ENCODE measurements around the gene CNTNAP2.
"Not testable (repeated sequence)": the region's sequence is repeated elsewhere in the genome, so short reads cannot be mapped to it uniquely, and the experiment has no call there.

The CNTNAP2 gene

DNA sequence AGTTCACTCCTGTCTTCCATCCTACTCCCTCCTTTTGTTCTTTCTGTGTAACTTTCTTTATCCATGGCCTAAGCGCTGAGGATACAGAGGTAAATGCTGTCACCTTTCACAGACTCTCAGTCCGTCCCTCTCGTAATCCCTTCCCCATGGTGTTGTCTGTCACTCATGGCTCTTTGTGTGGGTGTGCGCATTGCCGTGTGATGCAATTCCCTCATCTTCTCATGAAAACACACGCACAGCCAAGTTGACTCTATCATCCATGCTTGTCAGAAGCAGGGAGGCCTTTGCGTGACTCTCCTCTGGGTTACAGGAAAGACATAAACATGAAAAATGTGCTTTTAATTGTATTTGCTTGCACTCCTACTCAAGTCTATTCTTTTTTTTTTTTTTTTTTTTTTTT lies 2348.3 kb downstream of the CNTNAP2 start:
- DNase-seq (no peak), ATAC-seq (ENCODE audit: insufficient read depth, low read depth) (no peak)
- Histone ChIP-seq H4K20me1 (ENCODE audit: insufficient read depth, low read length) (no peaks in the 10 kb centered on the region), H3K27ac (ENCODE audit: low read length) (no peak overlapping the region), H2AFZ (ENCODE audit: low read depth, low read length) (no peak overlapping the region), H3K36me3 (ENCODE audit: insufficient read depth, low read length) (no peaks in the 10 kb centered on the region), H3K4me1 (ENCODE audit: insufficient read depth, low read length) (no peaks in the 10 kb centered on the region), H3K27me3 (ENCODE audit: insufficient read depth, low read length, poor library complexity) (no peaks in the 10 kb centered on the region), H3K4me2 (ENCODE audit: insufficient read depth, low read length) (no peak overlapping the region), H3K9ac (ENCODE audit: low read depth, low read length) (no peak overlapping the region), H3K4me3 (ENCODE audit: low read depth in 1 of 2, low read length in 2 of 2) (no peak overlapping the region), H3K9me3 (ENCODE audit: insufficient read depth, low read length, severe bottlenecking) (no peaks in the 10 kb centered on the region), H3K79me2 (ENCODE audit: insufficient read depth, low read length) (no peaks in the 10 kb centered on the region)
- TF ChIP-seq EZH2 (IDR thresholded peaks at IDR 0.05; ENCODE audit: borderline replicate concordance, low read depth, low read length, severe bottlenecking), result no peak
- TF ChIP-seq, protein P1, sequence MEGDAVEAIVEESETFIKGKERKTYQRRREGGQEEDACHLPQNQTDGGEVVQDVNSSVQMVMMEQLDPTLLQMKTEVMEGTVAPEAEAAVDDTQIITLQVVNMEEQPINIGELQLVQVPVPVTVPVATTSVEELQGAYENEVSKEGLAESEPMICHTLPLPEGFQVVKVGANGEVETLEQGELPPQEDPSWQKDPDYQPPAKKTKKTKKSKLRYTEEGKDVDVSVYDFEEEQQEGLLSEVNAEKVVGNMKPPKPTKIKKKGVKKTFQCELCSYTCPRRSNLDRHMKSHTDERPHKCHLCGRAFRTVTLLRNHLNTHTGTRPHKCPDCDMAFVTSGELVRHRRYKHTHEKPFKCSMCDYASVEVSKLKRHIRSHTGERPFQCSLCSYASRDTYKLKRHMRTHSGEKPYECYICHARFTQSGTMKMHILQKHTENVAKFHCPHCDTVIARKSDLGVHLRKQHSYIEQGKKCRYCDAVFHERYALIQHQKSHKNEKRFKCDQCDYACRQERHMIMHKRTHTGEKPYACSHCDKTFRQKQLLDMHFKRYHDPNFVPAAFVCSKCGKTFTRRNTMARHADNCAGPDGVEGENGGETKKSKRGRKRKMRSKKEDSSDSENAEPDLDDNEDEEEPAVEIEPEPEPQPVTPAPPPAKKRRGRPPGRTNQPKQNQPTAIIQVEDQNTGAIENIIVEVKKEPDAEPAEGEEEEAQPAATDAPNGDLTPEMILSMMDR (IDR thresholded peaks at IDR 0.05; ENCODE audit: borderline replicate concordance, extremely low read depth, low read length, poor library complexity, severe bottlenecking), result no peak

DNA sequence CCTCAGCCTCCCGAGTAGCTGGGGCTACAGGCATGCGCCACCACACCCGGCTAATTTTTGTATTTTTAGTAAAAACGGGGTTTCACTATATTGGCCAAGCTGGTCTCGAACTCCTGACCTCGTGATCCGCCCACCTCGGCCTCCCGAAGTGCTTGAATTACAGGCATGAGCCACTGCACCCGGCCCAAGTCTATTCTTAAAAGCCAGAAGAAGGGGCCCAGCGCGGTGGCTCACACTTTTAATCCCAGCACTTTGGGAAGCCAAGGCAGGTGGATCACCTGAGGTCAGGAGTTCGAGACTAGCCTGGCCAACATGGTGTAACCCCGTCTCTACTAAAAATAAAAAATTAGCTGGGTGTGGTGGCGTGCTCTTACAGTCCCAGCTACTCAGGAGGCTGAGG lies 2348.8 kb downstream of the CNTNAP2 start:
- H3K9me3 ChIP-seq (ENCODE audit: insufficient read depth, low read length, severe bottlenecking); H3K27me3 ChIP-seq (ENCODE audit: insufficient read depth, low read length, poor library complexity); H3K9ac ChIP-seq (ENCODE audit: low read depth, low read length); H3K27ac ChIP-seq (ENCODE audit: low read length); H4K20me1 ChIP-seq (ENCODE audit: insufficient read depth, low read length); H3K4me3 ChIP-seq (ENCODE audit: low read depth in 1 of 2, low read length in 2 of 2); H2AFZ ChIP-seq (ENCODE audit: low read depth, low read length); DNase-seq; H3K79me2 ChIP-seq (ENCODE audit: insufficient read depth, low read length); H3K36me3 ChIP-seq (ENCODE audit: insufficient read depth, low read length); H3K4me2 ChIP-seq (ENCODE audit: insufficient read depth, low read length); ATAC-seq (ENCODE audit: insufficient read depth, low read depth); H3K4me1 ChIP-seq (ENCODE audit: insufficient read depth, low read length): not testable (repeated sequence)

DNA sequence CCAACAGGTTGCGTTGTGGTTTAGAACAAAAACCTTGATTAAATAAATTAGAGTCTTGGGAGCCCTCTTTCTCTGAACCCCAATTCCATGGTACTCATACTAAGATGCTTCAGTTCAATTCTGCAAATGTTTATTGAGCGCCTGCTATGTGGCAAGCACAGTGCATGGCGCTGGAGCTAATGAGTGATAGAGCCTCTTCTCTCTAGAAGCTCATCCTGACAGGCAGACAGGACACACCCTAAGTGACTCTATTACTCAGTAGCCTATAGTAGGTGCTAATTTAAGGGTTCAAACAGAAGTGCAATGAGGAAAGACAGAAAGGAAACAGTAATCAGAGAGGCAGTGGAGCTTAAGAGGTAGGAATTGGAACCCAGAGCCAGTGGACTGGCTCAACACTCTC lies 2349.5 kb downstream of the CNTNAP2 start:
- Histone ChIP-seq H2AFZ (ENCODE audit: low read depth, low read length) (no peak overlapping the region), H3K4me2 (ENCODE audit: insufficient read depth, low read length) (no peak overlapping the region), H4K20me1 (ENCODE audit: insufficient read depth, low read length) (no peaks in the 10 kb centered on the region), H3K27ac (ENCODE audit: low read length) (no peak overlapping the region), H3K9ac (ENCODE audit: low read depth, low read length) (no peak overlapping the region), H3K36me3 (ENCODE audit: insufficient read depth, low read length) (no peaks in the 10 kb centered on the region), H3K4me3 (ENCODE audit: low read depth in 1 of 2, low read length in 2 of 2) (no peak overlapping the region), H3K79me2 (ENCODE audit: insufficient read depth, low read length) (no peaks in the 10 kb centered on the region), H3K4me1 (ENCODE audit: insufficient read depth, low read length) (no peaks in the 10 kb centered on the region), H3K27me3 (ENCODE audit: insufficient read depth, low read length, poor library complexity) (no peaks in the 10 kb centered on the region), H3K9me3 (ENCODE audit: insufficient read depth, low read length, severe bottlenecking) (no peaks in the 10 kb centered on the region)
- no peak for ATAC-seq (ENCODE audit: insufficient read depth, low read depth)
- TF ChIP-seq EZH2 (IDR thresholded peaks at IDR 0.05; ENCODE audit: borderline replicate concordance, low read depth, low read length, severe bottlenecking), result no peak
- TF ChIP-seq, protein P1 (IDR thresholded peaks at IDR 0.05; ENCODE audit: borderline replicate concordance, extremely low read depth, low read length, poor library complexity, severe bottlenecking), result no peak
- no peak for DNase-seq

DNA sequence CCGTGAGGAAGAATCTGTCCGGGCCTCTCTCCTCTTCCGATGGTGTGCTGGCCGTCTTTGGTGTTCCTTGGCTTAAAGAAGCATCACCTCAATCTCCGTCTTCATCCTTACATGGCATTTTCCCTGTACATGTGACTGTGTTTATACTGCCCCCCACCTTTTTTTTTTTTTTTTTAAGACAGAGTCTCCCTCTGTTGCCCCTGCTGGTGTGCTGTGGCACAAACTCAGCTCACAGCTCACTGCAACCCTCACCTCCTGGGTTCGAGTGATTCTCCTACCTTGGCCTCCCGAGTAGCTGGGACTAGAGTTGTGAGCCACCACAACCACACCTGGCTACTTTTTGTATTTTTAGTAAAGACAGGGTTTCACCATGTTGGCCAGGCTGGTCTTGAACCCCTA lies 2352.1 kb downstream of the CNTNAP2 start:
- H2AFZ ChIP-seq (ENCODE audit: low read depth, low read length), result no peak overlapping the region
- no peaks in the 10 kb centered on the region for H3K36me3 ChIP-seq (ENCODE audit: insufficient read depth, low read length)
- H3K27me3 ChIP-seq (ENCODE audit: insufficient read depth, low read length, poor library complexity), result no peaks in the 10 kb centered on the region
- H4K20me1 ChIP-seq (ENCODE audit: insufficient read depth, low read length), result no peaks in the 10 kb centered on the region
- H3K27ac ChIP-seq (ENCODE audit: low read length), result no peak overlapping the region
- TF ChIP-seq, protein P1 (IDR thresholded peaks at IDR 0.05; ENCODE audit: borderline replicate concordance, extremely low read depth, low read length, poor library complexity, severe bottlenecking), result no peak
- TF ChIP-seq EZH2 (IDR thresholded peaks at IDR 0.05; ENCODE audit: borderline replicate concordance, low read depth, low read length, severe bottlenecking), result no peak
- no peak overlapping the region for H3K9ac ChIP-seq (ENCODE audit: low read depth, low read length)
- H3K4me3 ChIP-seq (ENCODE audit: low read depth in 1 of 2, low read length in 2 of 2), result no peak overlapping the region
- no peaks in the 10 kb centered on the region for H3K9me3 ChIP-seq (ENCODE audit: insufficient read depth, low read length, severe bottlenecking)
- H3K4me2 ChIP-seq (ENCODE audit: insufficient read depth, low read length), result no peak overlapping the region
- H3K79me2 ChIP-seq (ENCODE audit: insufficient read depth, low read length), result no peaks in the 10 kb centered on the region
- ATAC-seq (ENCODE audit: insufficient read depth, low read depth) (no peak), DNase-seq (no peak)
- no peaks in the 10 kb centered on the region for H3K4me1 ChIP-seq (ENCODE audit: insufficient read depth, low read length)
